HG02884 (cell line): ENCODE measurements around the gene RIMS4.

Source experiments
- ATAC-seq: cut with Tn5 transposase; IDR thresholded peaks from one replicate; pipeline ENCODE4 v1.9.1; 2021; ENCODE audit warnings: mild to moderate bottlenecking, moderate library complexity; ENCODE audit not compliant: unreplicated experiment

RIMS4 gene

DNA sequence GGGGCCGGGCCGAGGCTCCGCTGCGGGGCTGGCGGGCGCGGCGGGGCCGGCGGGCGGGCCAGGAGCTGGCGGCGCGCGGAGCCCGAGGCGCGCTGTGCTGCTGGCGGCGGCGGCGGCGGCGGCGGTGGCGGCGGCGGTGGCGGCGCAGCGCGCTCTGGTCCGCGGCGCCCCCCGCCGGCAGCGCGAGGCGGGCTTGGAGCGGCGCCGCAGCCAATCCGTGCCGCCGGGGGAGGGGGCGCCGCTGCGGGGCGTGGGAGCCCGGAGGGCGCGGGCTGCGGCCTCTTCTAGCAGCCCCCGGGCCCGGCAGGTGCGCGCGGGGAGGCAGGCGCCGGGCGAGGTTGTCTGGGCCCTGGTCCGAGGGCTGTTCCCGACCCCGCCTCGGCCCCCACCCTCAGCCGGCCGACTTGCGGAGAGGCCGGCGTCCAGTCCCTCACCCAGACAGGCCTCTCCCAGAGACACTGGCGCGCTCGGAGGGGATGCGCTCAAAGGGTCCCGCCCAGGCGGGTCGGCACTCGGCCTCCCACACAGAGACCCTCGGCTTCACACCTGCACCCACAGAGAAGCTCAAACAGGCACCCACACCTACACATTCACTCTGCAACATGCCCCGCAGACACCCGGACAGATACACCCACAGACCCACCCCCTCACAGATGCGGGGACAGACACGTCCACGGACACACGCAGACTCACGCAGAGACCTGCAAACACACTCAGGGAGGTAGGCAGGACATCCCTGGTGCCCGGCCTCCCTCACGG lies at the start of gene RIMS4:
Gene RIMS4 (minus strand): TSS at position 156 of the 759 bp plus-strand sequence. CDS start 275 bp downstream, outside the sequence.
- no peak for ATAC-seq

DNA sequence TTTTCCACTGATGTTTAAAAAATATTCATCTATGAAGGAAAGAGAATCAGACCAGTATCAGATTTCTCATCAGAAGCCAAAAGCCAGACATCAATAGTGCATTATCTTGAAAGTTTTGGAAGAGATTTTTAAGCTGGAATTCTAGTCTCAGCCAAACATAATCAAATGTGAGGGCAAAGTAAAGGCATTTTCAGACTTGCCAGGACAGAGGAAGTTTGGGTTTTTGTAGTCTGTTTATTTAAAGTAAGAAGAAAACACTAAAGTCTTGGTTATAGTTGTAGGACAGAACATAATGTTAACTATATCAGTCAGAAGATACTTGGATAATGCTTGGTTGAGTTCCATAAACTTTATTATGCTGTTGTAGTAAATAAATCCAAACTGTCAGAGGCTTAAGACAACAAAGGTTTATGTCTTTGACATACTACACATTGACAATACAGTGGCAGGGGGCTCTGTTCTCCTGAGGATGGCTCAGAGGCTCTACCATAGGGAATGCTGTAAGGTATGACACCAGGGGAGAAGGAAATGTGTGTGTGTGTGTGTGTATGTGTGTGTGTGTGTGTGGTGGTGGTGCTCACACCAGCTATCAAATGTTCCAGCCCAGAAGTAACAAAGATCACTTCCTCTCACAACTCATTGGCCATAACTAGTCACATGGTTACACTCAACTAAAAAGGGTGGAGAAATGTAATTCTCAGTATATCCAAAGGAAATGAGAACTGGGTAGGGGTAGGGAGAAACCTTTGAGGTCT lies 48.4 kb upstream of the RIMS4 start:
- ATAC-seq, result no peak

DNA sequence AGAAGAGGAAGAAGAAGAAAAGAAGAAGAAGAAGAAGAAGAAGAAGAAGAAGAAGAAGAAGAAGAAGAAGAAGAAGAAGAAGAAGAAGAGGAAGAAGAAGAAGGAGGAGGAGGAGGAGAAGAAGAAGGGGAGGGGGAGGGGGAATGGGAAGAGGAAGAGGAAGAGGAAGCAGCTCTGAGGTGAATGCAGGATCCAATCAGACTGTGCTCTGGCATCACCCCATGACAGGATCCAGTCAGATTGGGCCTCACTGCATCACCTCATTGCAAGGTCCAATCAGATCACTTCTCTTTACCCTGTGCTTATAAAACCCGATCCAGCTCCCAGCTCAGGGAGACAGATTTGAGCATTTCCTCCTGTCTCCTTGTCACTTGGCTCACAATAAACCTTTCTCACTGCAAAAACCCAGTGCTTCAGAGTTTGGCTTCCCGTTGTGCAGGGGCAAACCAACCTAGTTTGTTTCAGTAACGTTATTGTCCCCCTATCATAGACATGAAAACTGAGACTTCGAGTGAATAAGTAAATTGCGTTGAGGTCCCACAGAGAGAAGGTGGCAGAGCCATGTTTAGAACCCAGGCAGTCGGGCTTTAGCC lies 46.6 kb upstream of the RIMS4 start:
- ATAC-seq, result no peak

DNA sequence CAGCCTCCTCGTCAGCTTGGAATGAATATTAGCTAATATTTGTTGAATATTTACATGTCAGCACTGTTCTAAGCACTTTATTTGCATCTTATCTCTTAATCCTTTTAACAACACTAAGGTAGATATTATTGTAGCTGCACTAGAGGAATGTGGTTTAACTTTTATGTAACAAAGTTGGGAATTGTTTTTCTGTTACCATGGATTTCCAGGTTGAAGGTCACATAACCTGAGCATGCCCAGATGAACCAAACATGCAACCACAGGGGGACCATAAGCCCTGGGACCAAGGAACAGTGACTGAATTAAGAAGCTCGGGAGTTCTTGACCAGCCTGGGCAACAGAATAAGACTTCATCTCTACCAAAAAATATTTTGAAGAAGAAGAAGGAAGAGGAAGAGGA lies 46.1 kb upstream of the RIMS4 start:
- no peak for ATAC-seq

DNA sequence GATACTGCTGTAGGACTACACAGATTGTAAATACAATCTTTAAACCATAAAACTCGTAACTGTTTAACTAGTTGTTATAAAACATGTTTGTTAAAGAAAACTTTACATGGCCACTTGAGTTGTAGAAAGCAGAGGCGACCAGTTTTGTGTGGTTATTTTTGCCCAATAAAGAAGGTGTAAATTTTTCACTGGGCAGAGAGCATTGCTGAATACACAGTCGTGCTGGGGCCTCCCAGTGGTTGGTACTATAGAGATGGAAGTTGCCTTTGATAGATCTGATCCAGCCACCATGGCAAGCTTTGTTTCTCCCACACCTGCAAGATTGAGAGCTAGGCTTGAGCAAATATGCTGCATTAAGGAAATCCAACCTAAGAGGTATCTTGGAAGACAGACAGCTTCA lies 41.2 kb upstream of the RIMS4 start:
- ATAC-seq, result no peak

DNA sequence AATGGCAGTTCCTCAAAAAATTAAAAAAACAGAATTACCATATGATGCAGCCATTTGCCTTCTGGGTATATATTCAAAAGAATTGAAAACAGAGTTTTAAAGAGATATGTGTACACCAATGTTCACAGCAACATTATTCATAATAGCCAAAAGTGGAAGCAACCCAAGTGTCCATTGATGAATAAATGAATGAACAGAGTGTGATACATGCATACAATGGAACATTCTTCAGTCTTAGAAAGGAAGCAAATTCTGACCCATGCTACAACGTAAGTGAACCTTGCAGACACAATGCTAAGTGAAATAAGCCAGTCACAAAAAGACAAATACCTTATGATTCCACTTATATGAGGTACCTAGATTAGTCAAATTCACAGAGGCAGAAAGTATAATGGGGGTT lies 40.5 kb upstream of the RIMS4 start:
- ATAC-seq, result no peak

DNA sequence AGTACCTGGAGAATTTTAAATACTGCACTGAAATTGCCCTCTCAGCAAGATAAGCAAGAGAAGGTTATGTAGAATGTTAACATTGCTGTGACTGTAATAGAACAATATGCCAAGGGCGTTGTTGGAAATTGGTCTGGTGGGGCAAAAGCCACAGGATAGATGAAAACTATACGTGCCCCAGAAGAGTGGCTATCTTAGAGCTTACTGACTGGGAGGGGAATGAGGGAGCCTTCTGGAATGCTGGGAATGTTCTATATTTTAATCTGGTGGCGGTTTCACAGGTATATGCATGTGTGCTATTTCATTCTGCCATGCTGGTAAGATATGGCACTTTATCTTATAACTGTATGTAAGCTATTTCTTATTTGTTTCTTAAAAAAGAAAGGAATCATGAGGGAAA lies 39.9 kb upstream of the RIMS4 start:
- ATAC-seq, result no peak

DNA sequence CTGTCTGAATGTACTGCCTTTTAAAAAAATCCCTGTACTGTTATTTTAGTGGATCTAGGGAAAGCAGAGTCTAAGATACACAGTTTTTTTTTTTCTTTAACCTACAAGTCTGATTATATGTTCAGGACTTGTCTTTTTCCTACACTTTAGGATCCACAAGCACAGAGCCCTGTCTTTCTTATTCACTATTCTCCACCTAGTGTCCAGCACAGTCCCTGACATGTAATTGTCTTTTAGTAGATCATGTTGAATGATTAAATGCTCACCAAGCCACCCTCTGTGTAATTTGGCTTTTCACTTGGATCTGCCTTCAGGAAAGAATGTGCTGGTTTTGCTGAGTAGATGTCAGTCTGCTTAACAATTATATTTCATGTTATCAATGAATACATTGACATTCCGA lies 39.4 kb upstream of the RIMS4 start:
- ATAC-seq, result no peak

DNA sequence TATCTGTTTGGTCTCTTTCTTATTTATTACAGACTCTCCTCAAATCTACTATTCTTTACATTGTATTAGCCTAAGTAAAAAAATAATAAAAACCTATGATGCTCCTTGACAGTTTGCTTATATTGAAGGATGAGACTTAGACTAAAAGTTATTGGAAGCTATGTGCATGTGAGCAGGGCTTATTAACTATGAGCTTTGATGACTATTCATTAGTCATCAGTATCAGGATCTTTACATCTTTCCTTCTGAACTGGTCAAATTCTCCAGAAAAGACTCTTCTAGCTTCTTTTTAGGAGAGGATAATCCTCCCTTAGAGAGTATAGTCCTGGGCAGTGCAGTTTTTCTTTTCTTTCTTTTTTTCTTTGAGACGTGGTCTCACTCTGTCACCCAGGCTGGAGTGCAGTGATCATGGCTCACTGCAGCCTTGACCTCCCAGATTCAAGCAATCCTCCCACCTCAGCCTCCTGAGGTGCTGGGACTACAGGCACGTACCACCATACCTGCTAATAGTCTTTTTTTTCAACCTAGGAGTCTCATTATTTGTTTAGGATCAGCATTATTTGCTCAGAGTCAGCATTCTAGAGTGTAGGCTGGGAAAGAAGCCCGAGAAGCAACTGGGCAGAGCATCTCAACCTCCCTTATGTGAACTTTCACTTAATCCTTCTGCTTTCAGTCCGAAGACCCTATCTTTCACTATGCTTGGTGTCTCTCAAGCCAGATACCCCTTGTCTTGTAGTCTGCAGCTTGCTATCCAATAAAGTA lies 38.1 kb upstream of the RIMS4 start:
- no peak for ATAC-seq

DNA sequence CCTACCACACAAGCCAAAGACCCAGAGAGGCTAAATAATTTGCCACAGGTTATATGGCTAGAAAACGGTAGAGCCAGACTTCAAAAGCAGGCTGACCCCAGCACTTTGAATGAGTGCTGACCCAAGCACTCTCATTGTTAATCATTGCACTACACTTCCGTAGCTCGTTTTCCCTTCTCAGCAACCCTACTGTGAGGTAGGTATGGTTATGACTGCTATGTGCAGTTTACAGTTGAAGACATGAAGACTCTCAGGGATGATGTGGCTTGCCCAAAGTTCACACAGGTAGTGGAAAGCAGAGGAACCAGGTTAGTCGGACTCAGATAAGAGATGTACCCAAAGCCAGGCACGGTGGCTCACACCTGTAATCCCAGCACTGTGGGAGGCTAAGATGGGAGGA lies 33.5 kb upstream of the RIMS4 start:
- no peak for ATAC-seq

DNA sequence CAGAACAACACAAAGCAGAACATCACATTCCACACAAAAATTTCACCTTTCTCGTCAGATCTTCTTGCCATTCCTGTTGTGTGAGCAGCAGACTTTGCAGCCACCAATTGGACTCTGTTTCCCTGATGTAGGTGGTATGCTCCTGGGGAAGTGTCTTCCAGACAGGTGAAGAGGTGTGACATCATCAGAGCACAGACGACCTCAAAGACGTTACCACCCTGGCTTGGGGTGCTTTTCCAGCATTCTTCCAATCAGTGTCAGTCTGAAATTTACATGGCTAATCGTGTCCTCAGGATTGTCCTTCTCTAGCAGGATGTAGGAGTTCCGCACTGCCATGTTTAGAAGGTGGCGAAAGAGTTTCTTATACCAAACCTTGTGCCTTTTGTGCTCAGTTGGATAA lies 31.6 kb upstream of the RIMS4 start:
- ATAC-seq, result no peak

DNA sequence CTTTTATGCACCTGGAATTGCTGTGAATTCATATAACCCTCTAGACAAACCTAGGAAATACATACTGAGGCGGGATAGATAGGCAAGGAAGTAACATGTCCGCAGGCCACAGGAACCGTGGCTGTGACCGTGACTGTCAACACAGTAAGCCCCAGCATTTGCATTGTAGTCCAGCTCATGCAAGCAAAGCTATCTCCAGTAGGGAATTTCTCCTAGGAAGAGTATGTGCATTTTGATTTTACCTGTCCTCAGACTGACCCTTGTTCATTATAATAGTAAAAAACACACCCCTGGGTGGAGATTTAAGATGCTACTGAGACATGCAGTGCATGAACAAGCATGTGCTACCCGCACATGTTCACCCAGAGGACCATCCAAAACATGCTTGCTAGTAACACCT lies 30.5 kb upstream of the RIMS4 start:
- no peak for ATAC-seq

DNA sequence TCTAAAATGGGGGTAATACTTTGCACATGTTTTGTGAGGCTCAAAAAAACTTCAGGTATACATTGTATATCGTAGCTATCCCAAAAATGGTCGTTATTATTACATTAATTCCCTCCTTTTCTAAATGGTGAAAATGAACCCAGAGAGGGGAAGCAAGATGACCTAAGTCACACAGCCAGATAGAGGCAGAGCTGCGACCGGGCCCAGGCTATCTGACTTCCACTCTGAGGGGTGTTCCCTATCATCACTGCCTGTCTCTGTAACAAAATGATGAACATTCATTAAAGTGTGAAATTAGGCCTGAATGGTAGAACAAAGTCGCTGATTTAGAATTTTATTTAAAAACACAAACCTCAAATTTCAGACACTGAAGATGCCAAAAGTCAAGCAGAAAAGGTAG lies 29.1 kb upstream of the RIMS4 start:
- no peak for ATAC-seq

DNA sequence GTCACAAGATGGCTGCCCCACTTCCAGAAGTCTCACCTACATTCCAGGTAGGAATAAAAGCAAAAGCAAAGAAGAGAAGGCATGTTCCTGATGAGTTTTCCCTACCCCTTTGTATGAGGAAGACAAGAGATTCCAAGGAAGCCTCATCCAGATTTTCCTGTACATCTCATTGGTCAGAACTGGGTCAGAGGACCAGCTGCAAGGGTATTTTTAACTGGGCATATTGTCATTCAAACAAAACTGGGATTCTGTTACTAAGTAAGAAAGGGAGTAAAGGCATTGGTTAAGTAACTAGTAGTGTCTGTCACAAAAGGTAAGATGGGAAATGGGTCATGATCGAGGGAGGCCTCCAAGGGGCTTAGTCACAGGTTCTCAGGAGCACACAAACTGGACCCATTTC lies 28.2 kb upstream of the RIMS4 start:
- ATAC-seq, result no peak

DNA sequence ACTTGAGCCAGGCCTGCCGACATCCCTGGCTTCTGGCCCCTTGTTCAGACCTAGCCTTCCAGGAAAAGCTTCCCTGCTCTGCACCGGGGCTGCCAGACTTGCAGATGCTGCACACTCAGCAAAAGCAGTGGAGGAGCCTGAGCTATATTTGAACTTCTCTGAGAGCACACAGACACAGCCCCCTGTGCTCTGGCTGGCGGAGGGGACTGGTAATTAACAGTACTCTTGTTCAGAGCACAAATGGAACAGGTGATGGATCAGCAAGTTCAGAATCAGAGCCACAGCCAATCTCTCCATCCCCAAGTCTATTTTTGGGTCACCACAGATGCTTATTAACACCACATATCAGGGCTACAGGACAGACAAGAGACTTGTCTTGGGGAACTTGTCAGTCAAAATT lies 27.6 kb upstream of the RIMS4 start:
- no peak for ATAC-seq

DNA sequence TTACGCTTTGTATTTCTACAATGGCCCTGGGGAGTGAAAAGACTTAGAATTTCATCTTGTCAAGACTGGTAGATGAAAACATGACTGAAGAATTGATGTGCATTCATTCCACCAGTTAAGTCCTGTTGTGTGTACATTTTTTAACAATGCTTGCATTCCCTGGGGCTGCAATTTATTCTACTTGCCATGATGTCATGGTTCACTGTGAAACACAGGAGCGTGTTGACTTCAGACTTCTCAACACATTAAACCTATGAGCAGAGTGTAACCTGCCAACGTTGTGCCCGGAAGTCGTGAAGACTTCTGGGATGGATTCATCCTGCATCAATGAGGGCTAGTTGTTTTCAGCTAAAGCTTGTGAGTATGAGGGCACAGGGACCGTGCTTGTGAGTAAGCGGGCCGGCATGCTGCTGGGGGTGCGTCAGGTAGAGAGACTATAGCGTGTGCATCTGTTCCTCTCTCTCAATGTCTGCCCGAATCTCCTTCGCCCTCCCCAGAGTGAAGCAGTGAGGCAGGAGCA lies 26.3 kb upstream of the RIMS4 start:
- no peak for ATAC-seq

DNA sequence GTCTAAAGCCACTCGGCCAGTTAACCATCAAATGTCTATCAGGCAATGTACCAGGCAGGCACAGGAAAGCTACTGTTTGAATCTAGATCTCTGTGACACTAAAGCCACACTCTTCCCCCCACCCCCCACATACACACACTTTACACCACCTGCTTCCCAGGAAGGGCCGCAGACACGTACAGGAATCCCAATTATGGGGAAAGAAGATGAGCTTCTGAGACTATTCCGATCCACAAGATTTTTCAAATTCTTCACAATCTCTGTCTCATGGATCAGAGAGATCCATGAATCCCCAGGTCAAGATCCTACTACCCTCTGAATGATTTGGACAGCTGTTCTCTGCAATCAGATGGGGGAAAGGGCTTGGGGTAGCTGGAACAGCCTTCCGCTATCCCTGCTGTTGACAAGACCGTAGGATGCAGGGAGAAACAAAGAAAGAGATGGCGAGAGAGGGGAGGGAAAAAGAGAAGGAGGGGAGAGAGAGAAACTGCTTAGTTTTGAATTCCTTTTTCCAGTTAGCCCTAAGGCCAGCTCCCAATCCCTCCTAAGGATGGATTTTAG lies 25.4 kb upstream of the RIMS4 start:
- no peak for ATAC-seq

DNA sequence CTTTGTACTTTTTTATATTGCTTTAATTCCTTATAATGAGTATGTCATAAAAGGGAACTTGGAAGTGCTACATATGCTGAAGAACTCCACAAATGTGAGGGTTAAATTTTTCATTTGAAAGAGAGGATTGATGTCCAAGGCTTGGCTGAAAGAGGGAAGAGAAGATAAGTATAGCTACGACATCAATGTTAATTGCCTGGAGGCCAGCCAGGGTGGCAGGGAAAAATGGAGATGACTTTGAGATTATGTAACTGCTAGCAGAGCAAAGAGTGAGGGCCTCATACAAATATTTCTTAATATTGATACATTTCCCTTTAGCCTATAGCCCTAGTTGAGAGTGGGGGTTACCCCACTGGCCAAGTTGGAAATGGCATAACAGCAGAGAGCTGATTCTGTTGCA lies 24.8 kb upstream of the RIMS4 start:
- no peak for ATAC-seq

DNA sequence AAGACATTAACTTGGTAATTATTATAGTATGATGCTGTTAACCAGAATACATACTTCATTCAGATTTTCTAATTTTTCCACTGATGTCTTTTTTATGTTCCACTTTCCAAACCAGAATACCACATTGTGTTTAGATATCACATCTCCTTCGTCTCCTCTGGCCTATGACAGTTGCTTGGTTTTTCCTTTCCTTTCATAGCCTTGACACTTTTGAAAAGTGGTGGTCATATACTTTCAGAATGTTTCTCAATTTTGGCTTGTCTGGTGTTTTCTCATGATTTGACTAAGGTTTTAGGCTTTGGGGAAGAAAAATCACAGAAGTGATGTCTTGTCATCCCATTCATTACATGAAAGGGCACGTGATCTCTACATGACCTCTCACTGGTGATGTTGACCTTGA lies 24.3 kb upstream of the RIMS4 start:
- no peak for ATAC-seq

DNA sequence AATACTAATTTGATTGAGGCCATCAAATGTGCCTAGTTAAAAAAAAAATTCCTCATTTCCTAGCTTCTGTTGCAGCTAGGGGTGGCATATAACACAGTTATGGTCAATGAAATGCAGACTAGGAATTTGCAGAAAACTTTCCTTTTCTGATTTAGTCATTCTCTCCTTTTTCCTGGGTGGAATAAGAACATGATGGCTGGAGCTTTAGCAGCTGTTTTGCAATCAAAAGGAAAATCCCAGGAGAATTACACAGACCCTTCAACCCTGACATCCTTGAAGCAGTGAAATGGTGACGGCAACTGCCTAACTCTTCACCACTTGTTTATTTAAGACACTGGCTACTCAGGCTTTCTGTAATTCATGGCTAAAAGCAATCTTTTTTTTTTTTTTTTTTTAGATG lies 23.1 kb upstream of the RIMS4 start:
- no peak for ATAC-seq

DNA sequence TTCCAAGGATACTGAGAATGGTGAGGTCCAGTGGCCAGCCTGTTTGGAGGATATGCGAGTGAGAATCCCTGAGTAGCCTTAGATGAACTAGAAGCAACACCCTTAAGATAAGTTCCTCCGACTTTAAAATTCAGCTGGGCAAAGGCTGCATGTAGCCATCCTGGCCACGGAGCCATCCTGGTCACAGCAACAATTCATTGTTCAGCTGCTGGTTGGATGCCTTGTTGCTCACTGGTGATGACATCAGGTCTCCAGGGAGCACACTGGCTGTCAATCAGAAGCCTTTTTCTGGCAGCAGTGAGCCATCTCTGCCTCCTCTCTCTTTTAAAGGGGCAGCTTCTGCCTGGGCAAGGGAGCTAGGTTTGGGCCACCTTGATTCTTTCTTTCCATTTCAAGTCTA lies 22.4 kb upstream of the RIMS4 start:
- no peak for ATAC-seq
